Stimulated activated CD8-positive, alpha-beta memory T cell treated with anti-CD3 and anti-CD28 coated beads, Interleukin-15, amount 100 ng/mL, for 1 hour (primary cell): ENCODE measurements around the gene ANKRD23.

Source experiments
- DNase-seq: peaks from one replicate; pipeline ENCODE4 v3.0.0-alpha.2; 2020; ENCODE audit warnings: low read depth

The ANKRD23 gene

DNA sequence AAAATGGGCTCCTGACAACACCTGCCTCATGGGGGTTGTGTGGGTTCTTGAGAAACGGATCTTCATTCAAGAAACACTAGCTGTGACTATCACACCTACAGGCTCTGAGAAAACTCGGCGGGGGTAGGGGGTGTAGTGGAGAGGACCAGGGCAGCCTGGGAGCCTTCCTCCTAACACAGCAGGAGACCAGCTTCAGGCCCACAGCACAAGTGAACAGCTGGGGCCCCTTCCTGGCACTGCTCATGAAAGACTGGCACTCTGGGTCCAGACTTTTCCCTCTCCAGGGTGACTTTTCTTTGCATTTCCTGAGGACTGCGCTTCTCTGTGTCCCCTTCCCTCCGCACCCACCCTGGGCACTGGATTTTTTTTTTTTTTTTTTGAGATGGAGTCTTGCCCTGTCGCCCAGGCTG, 33.2 kb upstream of the ANKRD23 start:
- no peak for DNase-seq

- DNase-seq = no peak
Measured at GRCh38 chr2:96876269-96877041, 32.6 kb upstream of the ANKRD23 start.

DNA sequence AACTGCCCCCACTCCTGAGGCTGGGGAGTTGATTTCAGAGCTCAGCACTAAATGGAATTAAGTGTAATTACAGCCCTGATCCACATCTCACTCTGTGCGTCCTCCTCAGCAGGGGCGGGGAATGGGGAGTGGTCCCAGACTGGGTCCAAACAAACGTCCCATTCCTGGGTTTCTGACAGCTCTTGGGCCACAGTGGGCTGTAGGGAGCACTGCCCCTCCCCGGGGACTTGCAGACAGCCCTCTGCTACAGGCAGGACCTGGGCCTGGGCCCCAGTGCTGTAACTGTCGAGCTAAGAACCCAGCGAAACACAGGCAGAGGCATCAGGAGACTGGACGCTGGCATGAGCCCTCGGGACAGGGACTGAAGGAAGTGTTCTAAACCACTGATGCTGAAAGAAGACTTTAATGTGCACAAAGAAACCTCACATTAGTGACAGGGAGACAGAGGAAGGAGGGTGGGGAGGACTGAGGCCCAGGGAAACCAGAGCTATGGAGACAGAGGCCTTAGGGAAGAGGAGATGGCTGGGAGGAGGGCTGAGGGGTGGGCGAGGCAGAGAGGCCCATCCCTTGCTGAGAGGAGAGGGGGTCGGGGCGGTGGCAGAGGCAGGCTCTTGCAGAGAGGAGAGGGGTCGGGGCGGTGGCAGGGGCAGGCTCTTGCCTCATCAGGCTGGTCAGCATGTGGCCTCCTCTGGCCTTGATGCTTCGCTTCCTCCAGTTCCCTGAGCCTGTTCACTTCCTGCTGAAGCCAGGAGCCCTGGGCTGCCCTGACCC, 31.9 kb upstream of the ANKRD23 start:
- no peak for DNase-seq

DNA sequence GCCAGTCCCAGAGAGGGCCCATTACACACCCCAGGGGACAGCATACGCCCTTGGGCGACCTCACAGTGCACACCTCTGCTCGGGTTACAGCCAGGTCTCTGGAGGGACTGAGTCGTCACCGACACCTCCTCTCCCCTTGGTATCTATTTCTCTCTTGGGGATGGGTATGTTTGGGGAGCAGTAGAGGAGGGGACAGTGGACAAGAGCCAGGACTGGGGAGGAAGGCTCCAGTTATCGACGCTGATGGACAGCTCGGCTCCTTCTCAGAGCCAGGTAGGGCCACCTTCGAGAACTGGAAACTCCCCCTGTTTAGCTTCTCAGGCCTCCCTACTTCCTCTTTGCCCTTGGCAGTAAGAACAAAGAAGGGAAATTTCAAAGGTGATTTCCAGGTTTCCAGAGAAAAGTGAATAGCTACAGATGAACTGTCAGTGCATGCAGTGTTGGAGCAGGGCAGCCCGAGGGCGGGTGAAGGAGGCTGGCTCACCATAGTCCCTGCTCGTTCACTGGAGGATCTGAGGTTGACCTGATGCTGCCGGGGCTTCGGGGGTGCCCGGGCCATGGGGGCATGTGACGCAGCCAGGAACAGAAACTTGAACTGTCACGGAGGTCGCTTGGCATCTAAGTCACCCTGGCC, 30.5 kb upstream of the ANKRD23 start:
- no peak for DNase-seq

GRCh38 chr2:96873651-96874096, 29.9 kb upstream of the ANKRD23 start:
- DNase-seq = no peak

DNA sequence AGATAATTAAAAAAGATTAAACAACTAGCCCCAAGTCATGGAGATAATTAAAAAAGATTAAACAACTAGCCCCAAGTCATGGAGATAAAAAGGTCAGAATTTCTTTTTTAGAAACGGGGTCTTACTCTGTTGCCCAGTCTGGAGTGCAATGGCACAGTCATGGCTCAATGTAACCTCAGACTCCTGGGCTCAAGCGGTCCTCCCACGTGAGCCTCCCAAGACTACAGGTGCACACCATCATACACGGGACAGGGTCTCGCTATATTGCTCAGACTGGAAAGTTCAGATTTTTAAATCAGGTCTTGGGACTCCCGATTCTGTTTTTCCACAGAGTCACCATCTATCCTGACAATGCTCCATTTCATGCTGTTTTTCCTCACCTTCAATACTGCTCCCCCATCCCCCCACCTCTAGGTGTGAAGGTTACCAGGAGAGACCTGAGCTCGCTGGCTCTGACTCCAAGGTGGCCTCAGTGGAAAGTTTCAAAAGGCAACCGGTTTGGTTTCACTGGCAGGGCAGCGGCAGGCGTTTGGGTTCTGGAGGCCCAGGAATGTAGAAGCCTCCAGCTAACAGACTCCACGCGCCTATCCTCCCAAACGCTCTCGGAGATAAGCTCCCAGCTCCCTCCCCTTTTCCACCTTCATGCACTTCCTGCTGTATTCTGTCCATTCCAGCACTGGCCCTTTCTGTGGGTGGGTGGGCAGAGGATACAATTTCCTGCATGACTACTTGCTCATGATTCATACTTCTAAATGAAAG, 28.9 kb upstream of the ANKRD23 start:
- no peak for DNase-seq

DNA sequence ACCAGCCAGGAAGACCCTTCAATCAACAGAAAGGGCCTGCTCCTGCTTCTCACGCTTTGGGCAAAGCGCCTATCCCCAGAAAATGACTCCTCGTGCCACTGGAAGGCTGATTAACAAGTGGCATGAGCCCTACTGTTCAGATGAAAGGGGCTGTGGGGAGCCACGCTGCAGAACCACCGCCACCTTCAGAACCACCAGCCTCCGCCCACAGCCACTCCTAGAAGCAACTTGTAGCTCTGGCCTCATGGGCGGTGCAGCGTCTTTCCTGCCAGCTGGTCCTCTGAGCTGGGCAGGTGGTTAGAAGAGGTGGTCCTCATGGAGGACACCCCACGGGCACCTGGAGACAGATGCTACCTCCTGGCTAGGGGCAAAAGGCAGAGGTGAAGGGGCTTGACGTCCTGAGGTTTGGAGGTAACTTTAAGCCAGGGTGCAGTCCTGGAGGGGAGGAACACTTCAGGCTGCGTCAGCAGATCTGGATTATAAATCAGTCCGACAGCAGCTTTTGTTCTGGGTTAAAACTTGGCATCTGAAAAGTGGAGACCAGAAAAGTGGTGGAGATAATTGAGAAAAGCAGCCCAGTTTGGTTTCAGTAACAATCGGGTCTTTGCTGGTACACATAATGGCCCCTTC, 26.9 kb upstream of the ANKRD23 start:
- DNase-seq = no peak

- DNase-seq = no peak
Measured at GRCh38 chr2:96869822-96870625, 26.2 kb upstream of the ANKRD23 start, which contains the start of gene SEMA4C. TSS of gene SEMA4C (minus strand) at chr2:96870080. CDS start at chr2:96867886, 2,194 bp downstream.

GRCh38 chr2:96869281-96869821, 25.5 kb upstream of the ANKRD23 start:
- DNase-seq = no peak

DNA sequence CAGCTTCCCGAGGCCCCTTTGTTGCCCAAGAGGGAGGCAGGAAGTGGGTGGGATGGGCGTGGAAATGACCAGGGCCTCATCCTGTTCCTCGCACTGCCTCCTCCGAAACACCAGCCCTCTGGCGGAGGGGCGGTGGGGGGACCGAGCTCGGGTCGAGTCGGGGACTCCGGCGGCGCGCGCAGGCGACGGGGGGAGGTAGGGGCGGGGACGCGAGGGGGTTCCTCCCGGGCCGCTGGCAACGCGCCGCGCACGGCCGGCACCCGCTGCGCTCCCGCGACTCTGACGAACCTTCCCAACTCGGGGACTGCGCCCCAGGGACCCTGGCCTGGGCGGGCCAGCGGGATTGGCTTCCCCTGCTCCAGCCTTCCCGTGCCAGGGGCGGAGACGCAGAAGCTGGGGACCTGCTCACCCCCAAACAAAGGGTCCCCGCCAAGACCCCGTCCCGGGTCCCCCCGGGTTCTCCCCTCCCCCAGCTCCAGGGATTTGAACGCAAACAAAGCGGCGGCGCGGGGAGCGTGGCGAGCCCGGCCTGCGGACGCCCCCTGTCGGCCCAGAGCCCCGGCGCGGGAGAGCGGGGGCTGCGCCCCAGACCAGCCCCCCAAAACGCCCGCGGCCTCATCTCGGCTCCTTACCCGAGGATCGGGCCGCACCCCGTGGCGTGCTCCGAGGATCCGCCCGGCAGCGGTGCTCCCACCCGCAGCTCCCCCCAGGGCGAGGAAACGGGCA, 24.9 kb upstream of the ANKRD23 start:
- DNase-seq = no peak

- no peak for DNase-seq
Measured at GRCh38 chr2:96867756-96868554, 24.1 kb upstream of the ANKRD23 start.

GRCh38 chr2:96866986-96867755, 23.4 kb upstream of the ANKRD23 start:
- no peak for DNase-seq

DNA sequence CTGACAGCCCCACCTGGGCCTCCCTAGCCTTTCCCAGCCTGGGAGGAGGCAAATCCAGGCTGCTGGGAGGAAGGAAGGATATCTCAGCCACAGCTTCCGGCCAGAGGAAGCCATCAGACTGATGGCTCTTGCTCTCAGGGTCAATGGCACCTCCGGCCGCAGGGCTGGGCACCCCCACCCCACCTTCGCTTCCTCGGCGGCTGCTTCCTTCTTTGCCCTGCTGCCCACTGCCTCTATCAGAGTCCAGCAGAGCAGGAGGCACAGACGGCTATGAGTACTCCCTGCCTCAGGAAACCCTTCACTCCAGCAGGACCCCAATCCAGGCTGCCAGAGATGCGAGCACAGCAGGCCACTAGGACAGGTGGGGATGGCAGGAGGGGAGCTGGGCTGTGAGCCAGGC, 22.8 kb upstream of the ANKRD23 start:
- DNase-seq = no peak

DNA sequence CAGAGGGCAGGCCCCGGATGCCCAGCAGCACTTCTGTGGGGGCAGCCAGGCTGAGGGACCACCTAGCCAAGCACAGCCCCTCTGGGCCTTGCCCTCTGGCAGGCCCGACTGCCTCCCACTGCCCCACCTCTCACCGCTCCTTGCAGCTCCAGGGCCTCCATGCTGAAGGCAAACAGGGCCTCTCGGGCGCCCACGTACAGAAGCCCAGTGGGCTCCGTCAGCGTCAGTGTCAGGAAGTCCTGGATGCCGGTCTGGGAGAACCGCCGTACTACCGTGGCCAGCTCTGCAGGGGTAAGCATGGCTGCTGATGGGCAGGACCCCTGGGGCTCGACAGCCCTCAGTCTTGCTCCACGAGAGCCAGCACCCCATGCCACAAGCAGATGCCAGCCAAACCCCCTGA, 22.3 kb upstream of the ANKRD23 start:
- no peak for DNase-seq

DNA sequence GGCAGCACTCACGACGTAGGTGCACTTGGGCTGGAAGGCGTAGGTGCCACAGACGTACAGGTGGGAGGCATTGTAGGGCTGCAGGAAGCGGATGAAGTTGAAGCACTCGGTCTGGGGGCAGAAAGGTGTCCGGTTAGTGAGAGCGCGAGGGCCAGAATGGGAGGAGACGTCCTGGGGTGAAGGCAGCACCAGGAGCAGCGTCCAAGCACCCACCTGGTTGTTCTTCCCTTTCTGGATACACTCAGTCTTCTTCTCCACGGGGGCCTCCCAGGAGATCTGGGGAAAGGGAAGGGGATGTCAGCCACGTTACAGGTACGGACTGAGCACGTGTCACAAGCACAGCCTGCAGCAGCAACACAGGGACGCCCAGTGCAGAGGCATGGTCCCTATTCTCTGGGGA, 21.8 kb upstream of the ANKRD23 start:
- no peak for DNase-seq

GRCh38 chr2:96864343-96865091, 20.7 kb upstream of the ANKRD23 start:
- DNase-seq = no peak

- no peak for DNase-seq
Measured at GRCh38 chr2:96863575-96864342, 19.9 kb upstream of the ANKRD23 start.
